HK-2 (cell line): ENCODE measurements around the gene FGF2.
A peak's percentile ranks its signal among the peaks of the same experiment; 100 is the strongest.
"Not testable (repeated sequence)": the region's sequence is repeated elsewhere in the genome, so short reads cannot be mapped to it uniquely, and the experiment has no call there.

ENCODE experiments used
- DNase-seq: peaks from one replicate; pipeline ENCODE4 v3.0.0-alpha.2; 2018; ENCODE audit not compliant: unreplicated experiment

Gene FGF2

GRCh38 chr4:122814426-122814825 lies 12.2 kb upstream of the FGF2 start:
- DNase-seq = no peak

- DNase-seq = no peak
Measured at GRCh38 chr4:122815248-122815647, 11.4 kb upstream of the FGF2 start.

DNA sequence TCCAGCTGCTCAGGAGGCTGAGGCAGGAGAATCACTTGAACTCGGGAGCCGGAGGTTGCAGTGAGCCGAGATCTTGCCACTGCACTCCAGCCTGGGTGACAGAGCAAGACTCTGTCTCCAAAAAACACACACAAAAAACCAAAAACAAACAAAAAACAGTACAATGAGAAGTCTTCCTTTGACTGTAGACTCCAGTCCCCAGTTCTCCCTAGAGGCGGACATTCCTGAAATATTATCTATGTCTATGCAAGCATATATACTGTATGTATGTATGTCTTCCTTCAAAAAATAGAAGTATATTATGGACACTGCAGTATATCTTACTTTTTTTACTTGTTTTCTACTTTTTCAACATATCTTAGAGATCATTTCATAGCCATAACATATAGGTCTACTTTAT lies 10.2 kb upstream of the FGF2 start:
- DNase-seq = no peak

- DNase-seq = no peak
Measured at GRCh38 chr4:122819708-122820449, 6.8 kb upstream of the FGF2 start.

DNA sequence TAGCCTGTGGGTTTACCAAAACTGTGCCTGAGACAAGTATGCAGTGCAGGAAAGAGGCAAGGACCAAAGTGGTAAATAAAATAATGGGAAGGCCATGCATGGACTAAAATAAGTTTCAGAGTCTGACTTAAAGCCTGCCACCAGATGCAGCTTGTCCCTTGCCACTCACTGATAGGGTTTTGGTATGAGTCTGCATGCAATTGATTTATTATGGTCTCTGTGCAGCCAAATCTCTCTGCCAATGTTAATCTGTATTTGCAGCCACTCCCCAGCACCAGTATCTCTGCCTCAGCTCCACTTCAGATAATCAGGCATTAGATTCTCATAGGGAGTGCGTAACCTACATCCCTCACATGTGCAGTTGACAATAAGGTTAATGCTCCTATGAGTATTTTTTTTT lies 5.5 kb upstream of the FGF2 start:
- no peak for DNase-seq

DNA sequence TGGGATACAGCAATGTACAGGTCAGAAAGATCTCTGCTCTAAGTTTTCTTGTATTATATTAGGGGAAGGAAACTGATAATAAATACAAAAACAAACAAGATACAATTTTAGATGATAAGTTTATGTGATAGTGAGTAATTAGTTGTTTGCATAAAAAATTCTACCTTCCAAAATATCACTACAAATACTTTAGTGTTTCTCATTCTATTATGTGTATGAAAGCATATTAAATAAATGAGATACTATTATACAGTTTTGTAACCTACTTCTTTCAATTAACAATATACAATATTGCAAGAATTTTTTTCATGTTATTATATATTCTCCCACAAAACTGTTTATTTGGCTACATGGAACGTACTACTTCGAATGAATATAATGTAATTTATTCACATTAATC lies 4.2 kb upstream of the FGF2 start:
- DNase-seq = no peak

- DNase-seq = no peak
Measured at GRCh38 chr4:122823476-122823875, 3.2 kb upstream of the FGF2 start.

DNA sequence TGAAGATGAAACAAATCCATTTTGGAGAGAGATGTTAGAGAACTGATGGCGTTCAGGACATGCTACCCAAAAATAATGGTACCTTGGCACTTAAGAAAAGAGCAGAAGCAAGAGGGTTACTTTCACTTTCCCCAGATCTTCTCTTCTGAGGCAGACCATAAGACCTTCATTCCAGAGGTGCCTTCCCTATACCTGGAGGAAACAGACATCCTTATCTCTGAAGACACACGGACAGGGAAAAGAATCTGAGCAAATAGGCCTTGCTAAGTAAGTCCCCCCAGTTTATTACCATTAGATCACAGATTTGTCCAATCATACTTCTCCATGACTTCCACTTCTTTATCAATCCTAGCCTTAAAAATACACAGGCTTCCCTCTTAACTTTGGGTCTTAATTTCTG lies 2.0 kb upstream of the FGF2 start:
- no peak for DNase-seq

DNA sequence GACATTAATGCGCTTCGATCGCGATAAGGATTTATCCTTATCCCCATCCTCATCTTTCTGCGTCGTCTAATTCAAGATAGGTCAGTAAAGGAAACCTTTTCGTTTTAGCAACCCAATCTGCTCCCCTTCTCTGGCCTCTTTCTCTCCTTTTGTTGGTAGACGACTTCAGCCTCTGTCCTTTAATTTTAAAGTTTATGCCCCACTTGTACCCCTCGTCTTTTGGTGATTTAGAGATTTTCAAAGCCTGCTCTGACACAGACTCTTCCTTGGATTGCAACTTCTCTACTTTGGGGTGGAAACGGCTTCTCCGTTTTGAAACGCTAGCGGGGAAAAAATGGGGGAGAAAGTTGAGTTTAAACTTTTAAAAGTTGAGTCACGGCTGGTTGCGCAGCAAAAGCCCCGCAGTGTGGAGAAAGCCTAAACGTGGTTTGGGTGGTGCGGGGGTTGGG lies 528 bp upstream of the FGF2 start:
- no peak for DNase-seq

GRCh38 chr4:122827258-122827878 lies 737 bp downstream of the FGF2 start:
- peak; percentile 67 for DNase-seq

- peak; percentile 44 for DNase-seq
Measured at GRCh38 chr4:122827879-122828601, 1.4 kb downstream of the FGF2 start.

- no peak for DNase-seq
Measured at GRCh38 chr4:122830426-122831095, 3.9 kb downstream of the FGF2 start.

DNA sequence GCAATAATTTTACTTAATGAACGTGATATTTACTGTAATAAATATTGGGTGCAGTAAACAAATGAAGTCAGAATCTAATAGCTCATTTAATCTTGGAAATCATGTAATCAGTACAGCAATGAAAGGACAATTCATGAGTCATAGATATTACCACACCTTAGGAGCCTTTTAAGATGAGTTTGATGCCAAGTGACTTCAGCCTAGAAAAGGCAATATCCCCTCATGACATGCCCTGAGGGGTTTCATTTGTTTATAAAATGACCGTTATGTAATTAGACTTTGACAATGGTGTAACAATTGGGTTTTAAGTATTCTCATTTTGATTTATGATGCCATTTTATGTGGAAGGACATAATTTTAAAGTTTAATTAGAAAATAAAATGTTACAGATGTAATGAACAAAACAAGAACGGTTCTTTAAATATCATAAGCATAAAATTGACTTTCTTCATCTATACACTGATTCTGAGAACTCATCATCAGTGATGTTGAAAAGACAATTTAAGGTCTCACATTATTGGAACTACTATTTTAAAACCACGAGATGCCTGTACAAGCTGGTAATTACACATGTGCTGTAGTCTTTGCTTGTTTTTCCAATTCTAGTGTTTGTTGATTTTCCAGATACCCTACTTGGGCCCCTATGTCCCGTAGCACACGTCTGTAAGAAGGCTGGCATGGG lies 5.0 kb downstream of the FGF2 start:
- DNase-seq = no peak

GRCh38 chr4:122832732-122833131 lies 6.1 kb downstream of the FGF2 start:
- no peak for DNase-seq

DNA sequence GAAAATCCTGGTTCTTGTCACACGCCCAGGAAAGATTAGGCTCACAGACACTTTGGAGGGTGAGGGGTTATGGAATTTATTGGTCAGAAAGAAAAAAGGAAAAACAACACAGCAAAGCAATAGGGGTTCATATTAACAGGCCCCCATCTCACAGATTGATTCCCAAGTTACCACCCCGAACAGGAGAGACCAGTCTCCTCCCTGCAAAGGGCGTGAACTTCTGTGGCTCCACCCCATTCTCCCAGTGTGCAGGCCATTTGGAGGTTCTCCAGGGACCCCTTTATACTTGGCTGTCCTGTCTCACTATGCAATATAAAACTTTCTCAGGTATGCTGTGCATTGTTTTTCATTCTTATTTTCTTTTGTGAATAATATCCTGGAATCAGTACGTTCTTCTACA lies 7.4 kb downstream of the FGF2 start:
- DNase-seq = no peak

DNA sequence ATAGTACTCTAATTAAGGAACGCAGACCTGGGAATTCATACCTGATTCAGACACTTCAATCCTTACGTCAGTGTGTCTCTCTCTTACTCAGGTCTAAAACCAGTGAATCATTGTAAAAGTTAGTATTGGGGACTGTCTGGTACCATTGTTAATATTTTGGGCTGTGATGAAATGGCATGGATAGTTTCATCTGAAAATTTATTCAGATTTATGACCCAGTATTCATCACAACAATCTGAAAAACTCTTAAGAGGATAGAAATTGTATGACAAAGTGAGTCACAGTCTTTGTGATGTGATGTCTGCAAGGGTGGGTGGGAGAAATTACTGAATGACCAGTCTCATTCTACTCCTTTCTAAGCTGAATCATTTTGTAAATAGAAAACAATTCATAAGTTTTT lies 10.3 kb downstream of the FGF2 start:
- no peak for DNase-seq

DNA sequence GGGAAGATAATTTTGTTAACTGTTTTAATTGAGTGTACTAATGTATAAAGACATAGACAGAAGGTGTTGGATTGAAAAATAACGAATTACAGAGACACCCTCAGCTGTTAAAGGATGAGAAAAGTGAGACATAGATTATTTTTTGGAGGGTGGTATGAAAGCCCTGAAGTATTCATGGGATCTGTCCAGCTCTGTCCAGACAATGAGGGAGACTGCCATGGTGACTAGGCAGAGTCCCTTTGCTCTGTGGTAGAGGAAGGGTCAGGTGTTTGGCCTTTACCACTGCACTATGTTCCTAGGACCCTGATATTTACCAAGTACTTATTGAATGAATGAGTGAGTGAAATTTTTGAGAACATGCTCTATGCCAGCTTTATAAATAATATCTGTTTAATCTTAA lies 11.4 kb downstream of the FGF2 start:
- DNase-seq = no peak

GRCh38 chr4:122842392-122842791 lies 15.8 kb downstream of the FGF2 start:
- DNase-seq = no peak

DNA sequence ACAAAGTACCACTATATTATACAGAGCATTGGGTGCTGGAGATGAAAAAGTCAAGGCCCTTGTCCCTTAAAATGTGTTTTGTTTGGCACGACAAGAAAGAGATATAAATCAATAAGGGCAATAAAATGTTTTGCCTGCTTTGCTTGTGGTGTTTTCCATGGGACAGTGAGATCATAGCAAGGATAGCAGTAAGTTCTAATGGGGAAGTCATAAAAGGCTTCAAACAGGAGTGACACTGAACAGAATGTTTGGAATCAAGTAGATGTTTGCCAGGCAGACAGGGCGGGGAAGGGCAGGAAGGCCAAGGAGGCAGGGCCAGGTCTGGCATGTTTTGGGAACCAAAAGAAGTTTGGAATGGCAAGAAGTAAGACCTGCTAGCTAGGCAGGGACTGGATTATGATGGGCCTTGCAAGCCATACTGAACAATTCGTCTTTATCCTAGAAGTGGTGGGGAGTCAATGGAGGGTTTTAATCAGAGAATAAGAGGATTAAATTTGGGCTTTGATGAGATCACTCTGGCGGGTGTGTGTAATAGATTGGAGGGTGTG lies 16.4 kb downstream of the FGF2 start:
- no peak for DNase-seq

GRCh38 chr4:122844391-122844790 lies 17.8 kb downstream of the FGF2 start:
- not testable (repeated sequence) for DNase-seq

GRCh38 chr4:122845066-122845465 lies 18.4 kb downstream of the FGF2 start:
- no peak for DNase-seq

DNA sequence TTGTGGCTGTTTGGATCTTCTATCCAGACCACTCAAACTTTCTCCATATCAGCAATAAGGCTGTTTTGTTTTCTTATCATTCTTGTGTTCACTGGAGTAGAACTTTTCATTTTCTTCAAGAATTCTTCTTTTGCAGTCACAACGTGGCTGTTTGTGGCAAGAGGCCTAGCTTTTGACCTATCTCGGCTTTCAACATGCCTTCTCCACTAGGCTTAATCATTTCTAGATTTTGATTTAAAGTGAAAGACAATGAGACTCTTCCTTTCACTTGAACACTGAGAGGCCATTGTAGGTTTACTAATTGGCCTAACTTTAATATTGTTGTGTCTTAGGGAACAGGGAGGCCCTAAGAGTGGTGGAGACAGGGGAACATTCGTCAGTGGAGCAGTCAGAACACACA lies 19.1 kb downstream of the FGF2 start:
- no peak for DNase-seq
